ENCODE data around the gene RNASE7.

DNA sequence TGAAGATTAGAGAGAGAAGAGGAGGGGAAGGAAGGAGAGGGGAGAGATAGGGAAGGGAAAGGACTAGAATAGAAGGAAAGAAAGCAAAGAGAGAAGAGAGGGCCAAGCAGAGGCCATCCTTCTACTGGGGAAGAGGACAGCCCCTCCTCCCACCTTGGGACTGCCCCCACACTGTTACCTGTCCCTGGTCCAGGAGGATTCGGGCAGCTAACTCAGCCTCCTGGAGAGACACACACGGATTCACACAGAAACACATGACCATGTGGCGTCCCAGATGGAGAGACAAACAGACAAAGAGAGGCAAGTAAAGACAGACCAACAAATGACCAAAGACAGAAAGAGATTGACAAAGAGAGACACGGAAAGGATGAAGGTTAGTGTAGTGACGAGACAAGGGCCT lies 19.5 kb upstream of the RNASE7 start:
- TF ChIP-seq, protein P1, sequence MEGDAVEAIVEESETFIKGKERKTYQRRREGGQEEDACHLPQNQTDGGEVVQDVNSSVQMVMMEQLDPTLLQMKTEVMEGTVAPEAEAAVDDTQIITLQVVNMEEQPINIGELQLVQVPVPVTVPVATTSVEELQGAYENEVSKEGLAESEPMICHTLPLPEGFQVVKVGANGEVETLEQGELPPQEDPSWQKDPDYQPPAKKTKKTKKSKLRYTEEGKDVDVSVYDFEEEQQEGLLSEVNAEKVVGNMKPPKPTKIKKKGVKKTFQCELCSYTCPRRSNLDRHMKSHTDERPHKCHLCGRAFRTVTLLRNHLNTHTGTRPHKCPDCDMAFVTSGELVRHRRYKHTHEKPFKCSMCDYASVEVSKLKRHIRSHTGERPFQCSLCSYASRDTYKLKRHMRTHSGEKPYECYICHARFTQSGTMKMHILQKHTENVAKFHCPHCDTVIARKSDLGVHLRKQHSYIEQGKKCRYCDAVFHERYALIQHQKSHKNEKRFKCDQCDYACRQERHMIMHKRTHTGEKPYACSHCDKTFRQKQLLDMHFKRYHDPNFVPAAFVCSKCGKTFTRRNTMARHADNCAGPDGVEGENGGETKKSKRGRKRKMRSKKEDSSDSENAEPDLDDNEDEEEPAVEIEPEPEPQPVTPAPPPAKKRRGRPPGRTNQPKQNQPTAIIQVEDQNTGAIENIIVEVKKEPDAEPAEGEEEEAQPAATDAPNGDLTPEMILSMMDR (IDR thresholded peaks at IDR 0.05): no peak
- no peak for TF ChIP-seq POLR2A (IDR thresholded peaks at IDR 0.05)

Measured in heart left ventricle (tissue), 13 donors.